Islet precursor cell (in vitro differentiated cells): Measurements from ENCODE around the gene SURF1.
A peak's percentile ranks its signal among the peaks of the same experiment; 100 is the strongest.
"Not testable (repeated sequence)": the region's sequence is repeated elsewhere in the genome, so short reads cannot be mapped to it uniquely, and the experiment has no call there.

Source experiments
- DNase-seq: peaks from one replicate; pipeline ENCODE4 v3.0.0-alpha.2; 2018

SURF1 gene, protein sequence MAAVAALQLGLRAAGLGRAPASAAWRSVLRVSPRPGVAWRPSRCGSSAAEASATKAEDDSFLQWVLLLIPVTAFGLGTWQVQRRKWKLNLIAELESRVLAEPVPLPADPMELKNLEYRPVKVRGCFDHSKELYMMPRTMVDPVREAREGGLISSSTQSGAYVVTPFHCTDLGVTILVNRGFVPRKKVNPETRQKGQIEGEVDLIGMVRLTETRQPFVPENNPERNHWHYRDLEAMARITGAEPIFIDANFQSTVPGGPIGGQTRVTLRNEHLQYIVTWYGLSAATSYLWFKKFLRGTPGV

DNA sequence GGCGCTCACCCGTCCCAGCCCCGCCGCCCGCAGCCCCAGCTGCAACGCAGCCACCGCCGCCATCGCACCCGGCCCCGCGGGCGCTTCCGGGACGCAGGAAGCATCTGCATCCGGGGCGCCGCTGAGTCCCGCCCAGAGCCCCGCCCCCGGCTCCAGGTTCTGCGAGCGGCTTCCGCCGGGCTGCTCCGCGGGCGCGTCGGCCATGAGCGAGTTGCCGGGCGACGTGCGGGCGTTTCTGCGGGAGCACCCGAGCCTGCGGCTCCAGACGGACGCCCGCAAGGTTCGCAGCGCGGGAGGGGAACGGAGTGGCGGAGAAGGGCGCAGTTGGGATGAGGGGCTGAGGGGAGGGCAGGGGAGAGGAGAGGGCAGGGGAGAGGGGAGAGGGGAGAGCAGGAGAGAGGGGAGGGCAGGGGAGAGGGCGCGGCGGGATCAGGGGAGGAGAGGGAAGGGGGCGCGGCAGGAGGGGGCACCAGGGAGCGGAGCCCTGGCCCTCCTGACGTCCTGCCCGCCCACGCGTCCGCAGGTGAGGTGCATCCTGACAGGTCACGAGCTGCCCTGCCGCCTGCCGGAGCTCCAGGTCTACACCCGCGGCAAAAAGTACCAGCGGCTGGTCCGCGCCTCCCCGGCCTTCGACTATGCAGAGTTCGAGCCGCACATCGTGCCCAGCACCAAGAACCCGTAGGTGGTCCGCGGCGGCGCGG, at the start of gene SURF1, which contains the start of gene SURF2:
Gene SURF1 (minus strand): TSS at position 97 of the 701 bp plus-strand sequence. CDS start 34 bp downstream, at position 63.
Gene SURF2 (plus strand): TSS at position 160 of the 701 bp plus-strand sequence. CDS start 43 bp downstream, at position 203.
- peak; percentile 94 for DNase-seq

GRCh38 chr9:133405508-133406438, 49.5 kb upstream of the SURF1 start:
- no peak for DNase-seq

DNA sequence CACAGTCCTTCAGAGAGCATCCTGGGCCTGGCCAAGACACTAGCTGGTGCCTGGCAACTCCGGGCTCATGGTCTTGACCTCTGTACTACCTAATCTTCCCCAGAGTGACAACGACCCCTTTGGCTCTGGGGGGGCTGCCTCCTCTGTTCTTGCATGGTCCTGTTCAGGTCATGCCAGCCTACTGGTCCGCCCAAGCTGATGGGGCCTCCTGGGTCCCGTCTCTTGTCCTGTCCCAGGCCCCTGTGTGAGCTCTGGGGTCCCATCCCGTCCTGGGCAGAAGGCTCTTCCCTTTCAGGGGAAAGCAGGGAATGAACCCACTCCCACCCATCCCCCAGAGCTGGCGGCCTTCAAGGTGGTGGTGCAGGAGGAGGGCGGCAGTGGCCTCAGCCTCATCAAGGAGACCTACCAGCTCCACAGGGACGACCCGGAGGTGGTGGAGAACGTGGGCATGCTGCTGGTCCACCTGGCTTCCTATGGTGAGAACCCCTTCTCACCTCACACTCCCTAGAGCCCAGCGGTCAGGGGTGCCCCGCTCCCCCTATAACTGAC, 48.2 kb upstream of the SURF1 start:
- DNase-seq, result no peak

- no peak for DNase-seq
Observed at GRCh38 chr9:133403766-133404453, 47.6 kb upstream of the SURF1 start.

- DNase-seq, result no peak
Observed at GRCh38 chr9:133402689-133403088, 46.4 kb upstream of the SURF1 start.

GRCh38 chr9:133401588-133401987, 45.3 kb upstream of the SURF1 start:
- DNase-seq, result no peak

DNA sequence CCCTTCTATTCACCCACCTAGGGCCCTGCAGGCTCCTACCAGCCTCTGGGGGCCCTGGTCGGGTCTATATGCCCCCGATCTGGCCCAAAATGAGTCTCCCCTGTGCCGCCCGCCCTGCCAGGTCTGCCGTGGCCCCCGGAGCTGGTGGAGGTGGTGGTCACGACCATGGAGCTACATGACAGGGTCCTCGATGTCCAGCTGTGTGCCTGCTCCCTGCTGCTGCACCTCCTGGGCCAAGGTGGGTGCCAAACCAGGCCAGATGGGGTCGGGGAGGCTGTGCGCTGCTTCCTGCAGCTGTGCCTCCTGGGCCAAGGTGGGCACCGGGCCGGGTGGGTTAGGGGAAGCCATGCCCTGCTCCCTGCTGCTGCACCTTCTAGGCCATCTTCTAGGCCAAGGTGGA, 44.0 kb upstream of the SURF1 start:
- DNase-seq, result no peak

- DNase-seq, result no peak
Observed at GRCh38 chr9:133397895-133398294, 41.6 kb upstream of the SURF1 start.

- no peak for DNase-seq
Observed at GRCh38 chr9:133397370-133397769, 41.1 kb upstream of the SURF1 start.

DNA sequence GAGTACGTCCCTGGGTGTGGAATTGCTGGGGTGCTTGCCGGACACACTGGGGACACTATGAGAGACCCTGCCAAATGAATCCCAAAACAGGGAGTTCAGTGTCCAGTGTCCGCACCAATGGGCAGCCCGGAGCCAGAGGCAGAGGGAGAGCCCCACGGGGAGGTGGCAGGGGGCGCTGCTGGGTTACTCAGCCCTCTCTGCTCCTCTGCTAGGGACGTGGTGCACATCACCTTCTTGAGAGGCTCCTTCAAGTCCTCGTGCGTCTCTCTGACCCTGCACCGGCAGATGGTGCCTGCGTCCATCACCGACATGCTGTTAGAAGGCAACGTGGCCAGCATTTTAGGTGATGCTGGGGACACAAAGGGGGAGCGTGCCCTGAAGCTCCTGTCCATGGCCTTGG, 40.7 kb upstream of the SURF1 start:
- peak; percentile 83 for DNase-seq

- DNase-seq, result no peak
Observed at GRCh38 chr9:133394687-133395271, 38.5 kb upstream of the SURF1 start.

GRCh38 chr9:133393399-133393798, 37.1 kb upstream of the SURF1 start:
- no peak for DNase-seq

DNA sequence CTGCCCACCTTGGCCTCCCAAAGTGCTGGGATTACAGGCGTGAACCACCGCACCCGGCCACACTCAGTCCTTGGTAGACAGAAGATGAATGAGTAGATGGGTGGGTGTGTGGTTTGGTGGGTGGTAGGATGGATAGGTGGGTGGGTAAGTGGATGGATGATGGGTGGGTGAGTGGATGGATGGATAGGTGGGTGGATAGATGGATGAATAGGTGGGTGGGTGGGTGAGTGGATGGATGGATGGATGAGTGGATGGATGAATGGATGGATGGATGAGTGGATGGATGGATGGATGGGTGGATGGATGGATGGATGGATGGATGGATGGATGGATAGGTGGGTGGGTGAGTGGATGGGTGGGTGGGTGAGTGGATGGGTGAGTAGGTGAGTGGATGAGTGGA, 36.0 kb upstream of the SURF1 start:
- not testable (repeated sequence) for DNase-seq

DNA sequence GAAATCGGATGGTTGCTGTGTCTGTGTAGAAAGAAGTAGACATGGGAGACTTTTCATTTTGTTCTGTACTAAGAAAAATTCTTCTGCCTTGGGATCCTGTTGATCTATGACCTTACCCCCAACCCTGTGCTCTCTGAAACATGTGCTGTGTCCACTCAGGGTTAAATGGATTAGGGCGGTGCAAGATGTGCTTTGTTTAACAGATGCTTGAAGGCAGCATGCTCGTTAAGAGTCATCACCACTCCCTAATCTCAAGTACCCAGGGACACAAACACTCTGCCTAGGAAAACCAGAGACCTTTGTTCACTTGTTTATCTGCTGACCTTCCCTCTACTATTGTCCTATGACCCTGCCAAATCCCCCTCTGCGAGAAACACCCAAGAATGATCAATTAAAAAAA, 35.2 kb upstream of the SURF1 start:
- not testable (repeated sequence) for DNase-seq

DNA sequence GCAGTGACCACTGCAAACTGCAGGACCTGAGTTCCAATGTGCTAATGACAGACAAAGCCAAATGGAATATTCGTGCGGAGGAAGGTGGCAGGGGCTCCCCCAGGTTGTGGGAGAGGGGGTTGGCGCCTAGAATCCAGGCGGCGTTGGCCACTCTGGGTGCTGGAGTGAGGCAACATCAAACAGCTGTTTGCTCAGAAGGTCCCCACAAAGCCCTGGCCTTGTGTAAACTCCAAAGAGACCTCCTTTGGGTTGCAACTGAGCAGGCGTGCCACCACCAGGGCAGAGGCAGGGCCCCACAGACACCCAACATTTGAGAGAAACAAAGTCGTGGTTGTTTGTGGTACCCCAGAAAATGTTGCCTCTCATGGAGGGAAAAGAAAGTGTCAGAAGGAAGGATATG, 34.4 kb upstream of the SURF1 start:
- no peak for DNase-seq

DNA sequence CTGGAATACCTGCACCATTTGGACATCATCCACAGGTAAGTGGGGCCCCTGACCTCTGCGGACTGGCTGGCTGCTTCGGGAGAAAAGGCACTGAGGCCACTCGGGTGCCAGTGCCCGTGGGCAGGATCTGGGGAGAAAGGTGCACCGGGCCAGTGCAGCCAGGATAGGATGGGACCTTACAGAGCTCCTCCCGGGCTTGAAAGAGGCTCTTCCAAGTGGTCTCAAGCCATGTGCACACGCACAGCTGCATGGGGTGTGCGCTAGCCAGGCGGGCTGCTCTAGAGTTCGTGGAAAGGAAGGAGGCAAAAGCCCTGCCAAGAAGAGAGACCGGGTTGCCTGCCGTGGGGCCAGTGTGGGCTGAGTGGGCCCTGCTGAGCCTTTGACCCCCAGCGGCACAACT, 33.3 kb upstream of the SURF1 start:
- DNase-seq, result no peak

DNA sequence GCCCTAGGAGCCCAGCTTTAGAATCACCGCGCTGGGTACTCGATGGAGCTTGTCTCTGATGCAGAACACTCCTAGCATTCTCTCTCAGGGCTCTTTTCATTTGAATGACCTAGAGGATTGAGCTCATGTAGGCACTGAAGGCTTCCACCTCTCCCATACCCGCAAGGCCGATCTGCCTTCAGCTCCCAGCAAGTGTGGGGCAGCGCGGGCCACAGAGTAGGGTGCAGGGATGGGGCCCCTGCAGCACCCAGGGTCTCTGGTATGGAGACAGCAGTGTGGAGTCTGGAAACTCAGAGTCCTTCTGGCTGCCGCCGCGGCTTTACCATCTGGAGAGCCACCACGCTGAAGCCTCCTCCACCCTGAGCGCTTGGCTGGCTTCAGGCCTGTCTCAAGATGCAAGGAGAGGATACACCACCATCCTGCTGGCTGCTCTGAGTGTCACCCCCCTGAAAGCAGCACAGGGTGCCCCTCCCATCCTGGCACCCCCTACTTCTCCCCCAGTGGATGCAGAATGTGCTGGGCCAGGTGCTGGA, 32.8 kb upstream of the SURF1 start:
- DNase-seq, result no peak

DNA sequence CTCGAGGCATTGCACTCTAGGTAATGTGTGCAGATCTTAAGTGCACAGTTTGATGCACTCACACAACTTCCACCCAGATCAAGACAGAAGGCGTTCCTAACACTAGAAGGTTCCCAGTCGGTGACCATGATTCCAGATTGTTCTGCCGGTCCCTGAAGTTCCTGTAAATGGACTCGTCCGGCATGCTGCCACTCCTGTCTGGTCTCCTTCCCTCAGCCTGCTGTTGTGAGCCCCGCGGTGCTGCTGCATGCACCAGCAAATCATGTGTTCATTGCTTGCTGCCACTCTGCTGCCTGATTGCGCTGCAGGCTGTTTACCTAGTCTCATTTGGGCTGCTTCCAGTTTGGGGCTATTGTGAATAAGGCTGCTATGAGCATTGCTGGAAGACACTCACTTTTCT, 31.4 kb upstream of the SURF1 start:
- no peak for DNase-seq

- no peak for DNase-seq
Observed at GRCh38 chr9:133386338-133386737, 30.1 kb upstream of the SURF1 start.

DNA sequence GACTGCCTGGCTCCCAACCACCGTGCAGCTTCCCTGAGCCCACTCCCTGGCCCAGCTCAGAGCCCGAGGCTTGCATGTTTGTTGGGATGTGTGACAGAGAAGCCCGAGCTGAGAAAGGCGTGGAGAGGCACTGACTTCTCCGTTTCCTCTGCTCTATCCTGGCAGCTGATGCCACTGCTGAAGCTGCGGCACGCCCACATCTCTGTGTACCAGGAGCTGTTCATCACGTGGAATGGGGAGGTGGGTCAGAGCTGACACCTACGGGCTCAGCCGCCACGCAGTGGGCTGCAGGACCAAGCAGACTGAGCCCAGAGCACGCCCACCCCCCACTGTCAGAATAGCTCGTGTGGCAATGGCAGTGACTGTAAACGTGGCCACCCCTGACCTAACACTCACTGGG, 29.2 kb upstream of the SURF1 start:
- no peak for DNase-seq

DNA sequence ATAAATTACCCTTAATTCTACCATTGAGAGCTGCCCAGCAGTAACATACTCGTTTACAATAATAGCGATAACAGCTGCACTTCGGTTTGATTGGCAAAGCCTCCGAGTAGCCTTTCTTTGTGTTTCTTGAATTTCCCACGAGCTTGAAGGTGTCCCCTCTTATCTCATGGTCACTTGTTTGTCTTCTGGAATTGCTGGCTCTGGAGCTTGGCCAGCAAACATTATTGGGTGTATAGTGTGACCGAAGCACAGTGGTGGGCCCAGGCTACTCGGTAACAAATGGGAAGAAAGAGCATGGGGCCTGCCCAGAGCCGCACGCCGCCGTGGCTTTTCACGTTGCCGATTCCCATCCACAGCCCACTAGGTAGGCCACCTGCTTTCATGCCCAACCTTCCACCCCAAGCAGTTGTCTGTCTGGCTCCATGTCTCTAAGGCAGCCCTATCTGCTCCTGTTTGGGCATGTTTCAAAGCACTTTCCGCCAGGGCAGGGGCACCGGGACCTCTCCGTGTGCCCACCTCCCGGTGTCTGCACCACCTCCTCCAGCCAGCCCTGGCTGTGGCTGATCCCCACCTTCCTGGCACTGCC, 28.5 kb upstream of the SURF1 start:
- no peak for DNase-seq
